PC-3 (cell line): Measurements from ENCODE around the gene CORO1C. TPM values are rescaled to one million over a fixed set of nuclear protein-coding genes. Genes with fewer than 3 reads are reported as not detected.

Experiments
- ATAC-seq: fragments of 200-7000 bp; cut with Tn5 transposase; 2 replicates; pipeline ENCODE4 v1.9.1; 2020; ENCODE audit warnings: mild to moderate bottlenecking, moderate library complexity
- BruUV-seq: library from RNA; stranded (reverse); fragments of 400-500 nt; replicated peaks from 2 replicates; lab custom pipeline; 2021; lab: Mats Ljungman, UMichigan
- CTCF ChIA-PET: fragments of 300-600 bp; sonication (Branson Sonifier 250); formaldehyde crosslinking; loops from one replicate; lab custom pipeline; 2022; ENCODE audit warnings: antibody characterized with exemption; lab: Charles Lee
- POLR2A ChIA-PET: fragments of 300-600 bp; sonication (Branson Sonifier 250); formaldehyde crosslinking; loops from one replicate; lab custom pipeline; 2022; ENCODE audit warnings: antibody characterized with exemption; ENCODE audit not compliant: unreplicated experiment; lab: Charles Lee
- DNase-seq: peaks from one replicate; pipeline ENCODE4 v3.0.0-alpha.2; 2015
- H2AFZ ChIP-seq: fragments of 300-600 bp; sonication (generic); 2 replicates; pipeline ENCODE4 v1.6.0; 2016; ENCODE audit warnings: antibody characterized with exemption, low read length
- H3F3A ChIP-seq: fragments of 300-600 bp; sonication (generic); one replicate; pipeline ENCODE4 v1.6.0; 2017; ENCODE audit warnings: antibody characterized with exemption, low read length, control low read depth, mild to moderate bottlenecking; ENCODE audit not compliant: unreplicated experiment
- H3K27ac ChIP-seq: fragments of 300-600 bp; sonication (generic); 2 replicates; pipeline ENCODE4 v1.5.1; 2016; ENCODE audit warnings: mild to moderate bottlenecking, low read length
- H3K27me3 ChIP-seq: fragments of 300-600 bp; sonication (generic); 2 replicates; pipeline ENCODE4 v1.6.1; 2016; ENCODE audit warnings: low read length, mixed read lengths
- H3K36me3 ChIP-seq: fragments of 300-600 bp; sonication (generic); 2 replicates; pipeline ENCODE4 v1.6.1; 2016; ENCODE audit warnings: low read depth, mixed run types, low read length, mixed read lengths
- H3K4me1 ChIP-seq: fragments of 300-600 bp; sonication (generic); 2 replicates; pipeline ENCODE4 v1.5.1; 2016; ENCODE audit warnings: low read length; ENCODE audit not compliant: insufficient read depth
- H3K4me2 ChIP-seq: fragments of 300-600 bp; sonication (generic); 2 replicates; pipeline ENCODE4 v1.6.0; 2016; ENCODE audit warnings: low read length
- H3K4me3 ChIP-seq: fragments of 300-600 bp; sonication (generic); 2 replicates; pipeline ENCODE4 v1.5.1; 2016; ENCODE audit warnings: mild to moderate bottlenecking, low read length, mixed read lengths
- H3K79me2 ChIP-seq: fragments of 300-600 bp; sonication (generic); 2 replicates; pipeline ENCODE4 v1.6.1; 2017; ENCODE audit warnings: low read length, mixed read lengths
- H3K9ac ChIP-seq: fragments of 300-600 bp; sonication (generic); 2 replicates; pipeline ENCODE4 v1.6.0; 2016; ENCODE audit warnings: mild to moderate bottlenecking, low read length
- H3K9me2 ChIP-seq: fragments of 300-600 bp; sonication (generic); replicated peaks from 2 replicates; pipeline ENCODE4 v1.6.1; 2016; ENCODE audit warnings: mixed run types, low read length, mixed read lengths
- H3K9me3 ChIP-seq: fragments of 300-600 bp; sonication (generic); 2 replicates; pipeline ENCODE4 v1.6.1; 2016; ENCODE audit warnings: low read length, mixed read lengths
- H4K20me1 ChIP-seq: fragments of 300-600 bp; sonication (generic); 2 replicates; pipeline ENCODE4 v1.6.1; 2016; ENCODE audit warnings: low read length, mixed read lengths
- CTCF ChIP-seq: fragments of 300-600 bp; sonication (generic); conservative IDR thresholded peaks from 2 replicates; pipeline ENCODE4 v1.5.1; 2017; ENCODE audit warnings: antibody characterized with exemption, low read depth, mild to moderate bottlenecking, low read length
- EZH2 ChIP-seq: fragments of 300-600 bp; sonication (generic); IDR thresholded peaks from one replicate; pipeline ENCODE4 v1.6.1; 2017; ENCODE audit warnings: antibody characterized with exemption, mild to moderate bottlenecking, low read length; ENCODE audit not compliant: unreplicated experiment
- EZH2phosphoT487 ChIP-seq: fragments of 300-600 bp; sonication (generic); IDR thresholded peaks from 2 replicates; pipeline ENCODE4 v1.6.1; 2018; ENCODE audit warnings: mild to moderate bottlenecking, antibody characterized with exemption, low read length, borderline replicate concordance
- intact Hi-C: fragments of 100-400 bp; cut with micrococcal nuclease; formaldehyde crosslinking; loops from 2 replicates; pipeline ENCODE4 v1.9.0; 2023
- total RNA-seq: library from RNA; depleted of rRNA; stranded (reverse); fragments of >200 nt; gene quantifications from 2 replicates; pipeline ENCODE4 v1.2.3, GENCODE V29; 2014

The CORO1C gene
- total RNA-seq, 1 experiment from 2014 or later = 179 TPM

GRCh38 chr12:108611884-108612415 is 119.4 kb downstream of the CORO1C start:
- CTCF ChIA-PET = no interaction called here
- BruUV-seq = no TSS peak
- no peaks in the 10 kb centered on the region for H4K20me1 ChIP-seq
- peak overlapping the region; percentile 12; the same call in 1 of the 2 replicates for H2AFZ ChIP-seq
- POLR2A ChIA-PET = no interaction called here
- H3K4me1 ChIP-seq = peaks cover 16% of the 10 kb centered on the region
- no peaks in the 10 kb centered on the region for H3K9me3 ChIP-seq
- no peaks in the 10 kb centered on the region for H3F3A ChIP-seq
- no peaks in the 10 kb centered on the region for H3K9me2 ChIP-seq
- no peaks in the 10 kb centered on the region for H3K36me3 ChIP-seq
- peak overlapping the region; percentile 21; the same call in 1 of the 2 replicates for H3K4me2 ChIP-seq
- no peaks in the 10 kb centered on the region for H3K79me2 ChIP-seq
- H3K27me3 ChIP-seq = no peaks in the 10 kb centered on the region
- peak overlapping the region; percentile 31; the same call in 1 of the 2 replicates for H3K27ac ChIP-seq
- no peak for TF ChIP-seq EZH2phosphoT487
- peak; percentile 66 for TF ChIP-seq CTCF
- TF ChIP-seq EZH2 = no peak
- DNase-seq (peak; percentile 88), ATAC-seq (peak; percentile 90)
- no peak overlapping the region for H3K9ac ChIP-seq
- intact Hi-C loops = loop anchor here (10.0 kb wide), 1 partner anchor 697 kb away; no protein-coding TSS in a partner anchor
- no peak overlapping the region for H3K4me3 ChIP-seq

GRCh38 chr12:108610856-108611605 is 120.3 kb downstream of the CORO1C start:
- TF ChIP-seq EZH2phosphoT487 = no peak
- TF ChIP-seq EZH2 = no peak
- TF ChIP-seq CTCF = no peak
- POLR2A ChIA-PET = no interaction called here
- Histone ChIP-seq H3K9me3 (no peaks in the 10 kb centered on the region), H3K4me3 (no peak overlapping the region), H3K79me2 (no peaks in the 10 kb centered on the region), H3K27me3 (no peaks in the 10 kb centered on the region), H3K4me2 (no peak overlapping the region), H3K27ac (no peak overlapping the region), H4K20me1 (no peaks in the 10 kb centered on the region), H3K4me1 (peaks cover 16% of the 10 kb centered on the region), H3K9me2 (no peaks in the 10 kb centered on the region), H3K9ac (no peak overlapping the region), H2AFZ (no peak overlapping the region), H3F3A (no peaks in the 10 kb centered on the region), H3K36me3 (no peaks in the 10 kb centered on the region)
- DNase-seq = no peak
- no TSS peak for BruUV-seq
- CTCF ChIA-PET = no interaction called here
- intact Hi-C loops = loop anchor here (10.0 kb wide), 1 partner anchor 696 kb away; no protein-coding TSS in a partner anchor
- ATAC-seq = no peak
